ENCODE results near the gene GNG13. TPM values are rescaled to one million over a fixed set of nuclear protein-coding genes. Genes with fewer than 3 reads are reported as not detected.

Gene GNG13
- total RNA-seq, 1 donor = not detected

DNA sequence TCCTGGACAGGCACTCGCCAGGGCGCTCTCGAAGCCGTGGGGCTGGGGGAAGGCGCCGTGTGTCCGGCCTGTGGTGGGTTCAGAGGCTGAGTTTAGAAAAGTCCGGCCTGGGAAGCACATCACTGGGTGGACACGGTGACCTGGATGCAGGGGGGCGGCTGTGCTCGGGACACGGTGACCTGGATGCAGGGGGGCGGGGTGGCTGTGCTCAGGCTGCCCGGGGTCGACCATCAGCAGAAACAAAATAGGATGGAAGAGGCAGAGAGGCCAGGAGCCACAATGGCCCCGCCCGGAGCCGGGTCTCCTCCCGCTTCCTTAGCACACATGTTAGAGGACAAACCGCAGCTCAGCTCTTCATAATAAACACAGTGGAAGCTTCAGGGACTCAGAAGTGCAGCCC is 43.2 kb upstream of the GNG13 start:
- no peak for TF ChIP-seq CTCF (IDR thresholded peaks at IDR 0.05; ENCODE audit: insufficient read depth, low read length)

DNA sequence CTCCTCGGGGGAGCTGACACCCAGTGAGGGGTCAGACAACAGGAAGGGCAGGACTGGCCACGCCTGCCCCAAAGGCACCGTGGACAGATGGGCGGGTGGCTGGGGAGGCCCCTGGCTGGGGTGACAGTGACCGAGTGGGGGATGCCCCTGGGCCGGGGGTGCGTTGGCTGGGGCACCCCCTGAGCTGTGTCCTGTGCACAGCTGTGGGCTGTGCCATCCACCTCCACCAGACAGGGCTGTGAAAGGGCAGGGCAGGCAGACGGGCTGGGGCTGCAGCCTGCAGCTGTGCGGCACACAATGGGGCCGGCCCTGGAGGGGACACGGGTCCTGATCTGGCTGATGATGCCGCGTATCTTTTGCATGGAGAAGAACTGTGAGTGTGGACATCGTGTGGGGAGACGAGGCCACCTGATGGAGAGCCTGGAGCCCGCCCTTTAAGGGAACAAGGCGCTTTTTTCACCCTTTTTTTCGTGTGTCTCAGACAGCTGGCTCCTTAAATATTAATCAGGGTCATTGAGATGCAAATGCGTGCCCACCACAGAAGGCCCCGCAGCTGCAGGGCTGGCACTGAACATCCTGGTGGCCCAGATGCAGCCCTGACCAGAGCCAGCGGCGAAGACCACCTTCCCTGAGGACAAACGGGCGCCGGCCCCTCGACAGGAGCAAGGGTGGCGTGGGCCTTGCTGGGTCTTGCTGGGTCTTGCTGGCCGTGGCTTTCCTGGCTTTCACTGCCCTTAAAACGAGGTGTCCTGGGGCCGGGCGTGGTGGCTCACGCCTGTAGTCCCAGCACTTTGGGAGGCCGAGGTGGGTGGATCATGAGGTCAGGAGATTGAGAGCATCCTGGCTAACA is 42.4 kb upstream of the GNG13 start:
- DNase-seq (ENCODE audit: low read depth) = no peak
- no peak for TF ChIP-seq CTCF (IDR thresholded peaks at IDR 0.05; ENCODE audit: insufficient read depth, low read length)
- no peak overlapping the region for H3K4me3 ChIP-seq (ENCODE audit: low read depth, low read length)

More for the DNA sequence above, 43.2 kb upstream of the GNG13 start:
- no peak overlapping the region for H3K4me3 ChIP-seq (ENCODE audit: low read depth, low read length)
- DNase-seq (ENCODE audit: low read depth) = no peak

- no peak overlapping the region for H3K4me3 ChIP-seq (ENCODE audit: low read depth, low read length)
- no peak for TF ChIP-seq CTCF (IDR thresholded peaks at IDR 0.05; ENCODE audit: insufficient read depth, low read length)
- no peak for DNase-seq (ENCODE audit: low read depth)
Observed at GRCh38 chr16:842061-842476, 41.5 kb upstream of the GNG13 start.

DNA sequence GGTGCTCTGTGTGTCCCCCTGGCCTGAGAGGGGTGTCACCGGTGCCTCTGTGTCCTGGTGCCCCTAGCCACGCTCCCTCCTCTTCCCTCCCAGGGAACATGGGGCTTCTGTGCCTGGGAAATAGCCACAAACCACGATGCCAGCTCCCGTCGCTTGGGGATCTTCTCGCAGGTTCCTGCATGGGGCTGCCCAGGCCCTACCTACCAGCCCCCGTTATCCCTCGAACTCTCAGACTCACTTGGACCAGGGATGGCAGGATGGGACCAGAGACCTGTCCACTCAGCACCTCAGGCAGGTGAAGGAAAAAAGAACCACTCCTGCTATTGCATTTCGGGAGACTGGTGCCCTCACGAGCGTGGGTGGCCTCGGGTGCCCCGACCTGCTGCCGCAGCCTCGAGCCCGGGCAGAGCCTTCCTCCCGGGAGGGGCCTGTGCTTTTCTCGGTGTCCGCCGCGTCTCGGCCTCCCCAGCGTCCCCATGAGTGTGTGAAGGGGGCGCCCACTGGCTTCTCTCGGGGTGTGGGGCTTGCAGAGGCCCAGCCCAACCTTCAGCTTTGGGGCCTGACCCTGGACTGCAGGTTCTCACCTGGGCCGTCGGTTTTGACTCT is 41.0 kb upstream of the GNG13 start:
- H3K4me3 ChIP-seq (ENCODE audit: low read depth, low read length) = no peak overlapping the region
- DNase-seq (ENCODE audit: low read depth) = no peak
- TF ChIP-seq CTCF (IDR thresholded peaks at IDR 0.05; ENCODE audit: insufficient read depth, low read length) = no peak

DNA sequence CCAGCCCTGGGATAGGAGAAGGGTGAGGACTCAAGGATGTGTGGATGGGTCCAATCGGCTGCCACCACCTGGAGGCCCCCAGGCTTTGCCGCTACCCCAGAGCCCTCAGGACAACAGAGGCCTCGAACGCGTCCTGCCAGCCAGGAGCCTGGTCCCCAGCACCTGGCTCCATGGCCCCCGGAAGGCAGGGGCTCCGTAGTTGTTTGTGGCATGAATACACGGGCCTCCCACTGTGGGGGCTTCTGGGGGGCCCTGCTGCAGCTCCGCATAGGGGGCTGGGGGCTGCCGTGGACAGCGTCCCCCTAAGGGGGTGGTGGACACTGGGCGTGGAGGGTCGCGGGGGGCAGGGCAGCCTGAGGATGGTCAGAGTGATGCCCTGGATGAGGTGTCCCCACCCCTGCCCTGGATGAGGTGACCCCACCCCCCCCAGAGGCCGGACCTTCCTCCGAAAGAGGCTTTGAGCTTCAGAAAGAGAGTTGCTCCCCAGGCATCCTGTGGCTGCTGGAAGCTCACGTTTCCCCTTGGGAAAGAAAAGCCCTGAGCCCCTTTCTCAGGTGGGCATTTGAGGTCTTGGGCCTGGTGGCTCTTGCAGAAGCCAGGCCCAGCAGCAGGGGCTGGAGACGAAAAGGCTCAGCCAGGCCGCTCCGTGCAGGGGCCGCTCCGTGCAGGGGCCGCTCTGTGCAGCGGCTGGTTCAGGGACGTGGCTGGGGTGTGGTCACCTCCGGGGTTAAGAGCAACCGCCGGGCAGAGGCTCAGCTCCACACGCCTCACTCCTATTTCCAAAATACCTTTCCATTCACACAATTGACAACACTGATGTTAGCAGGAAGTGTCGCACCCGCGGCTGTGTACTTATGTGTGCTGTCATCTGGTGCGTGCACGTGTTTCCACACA is 40.3 kb upstream of the GNG13 start:
- no peak for TF ChIP-seq CTCF (IDR thresholded peaks at IDR 0.05; ENCODE audit: insufficient read depth, low read length)
- no peak for DNase-seq (ENCODE audit: low read depth)
- H3K4me3 ChIP-seq (ENCODE audit: low read depth, low read length) = no peak overlapping the region

DNA sequence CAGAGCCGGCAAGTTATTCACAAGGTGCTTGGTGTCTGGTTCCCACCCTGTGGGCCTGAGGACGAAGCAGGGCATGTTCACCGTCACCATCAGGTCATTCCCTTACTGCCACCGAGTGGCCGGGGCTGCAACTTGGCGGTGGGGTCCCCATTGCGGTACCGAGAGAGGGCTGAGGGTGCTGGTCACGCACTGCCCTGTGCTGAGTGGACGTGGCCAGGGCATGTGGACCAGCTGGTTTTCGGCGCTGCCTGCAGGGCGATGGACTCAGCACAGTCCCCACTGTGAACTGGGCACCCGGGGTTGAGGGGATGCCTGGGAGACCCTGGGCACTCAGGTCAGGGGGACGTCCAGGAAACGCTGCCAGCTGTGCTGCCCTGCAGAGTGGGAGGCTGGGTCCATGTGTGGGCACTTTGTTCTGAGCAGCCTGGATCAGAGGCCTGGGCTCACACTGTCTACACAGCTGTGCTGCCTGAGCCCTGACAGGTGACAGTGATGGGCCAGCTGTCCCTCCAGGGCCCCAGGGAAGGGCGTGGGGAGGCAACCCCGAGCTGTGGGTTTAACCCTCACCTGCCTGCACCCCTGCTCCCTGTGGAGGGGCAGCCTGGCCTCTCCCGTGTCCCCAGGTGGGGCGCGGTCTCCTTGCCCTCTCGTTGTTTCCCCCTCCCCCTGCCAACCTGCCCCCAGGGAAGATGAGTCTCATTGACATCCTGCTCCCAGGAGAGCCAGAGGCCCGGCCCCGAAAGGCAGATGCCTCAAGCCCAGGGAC is 39.3 kb upstream of the GNG13 start:
- DNase-seq (ENCODE audit: low read depth) = no peak
- TF ChIP-seq CTCF (IDR thresholded peaks at IDR 0.05; ENCODE audit: insufficient read depth, low read length) = no peak
- no peak overlapping the region for H3K4me3 ChIP-seq (ENCODE audit: low read depth, low read length)

All from fibroblast of the aortic adventitia (primary cell).